Glutamatergic neuron (in vitro differentiated cells): ENCODE results near the gene SEC16B. TPM values are rescaled to one million over a fixed set of nuclear protein-coding genes. Genes with fewer than 3 reads are reported as not detected.

Experiments
- DNase-seq: peaks from one replicate; pipeline ENCODE4 v3.0.0; 2022
- H3K27ac Mint-ChIP-seq: one replicate; pipeline ENCODE4 v1.8.0; 2020; ENCODE audit warnings: mild to moderate bottlenecking, mixed read lengths, inconsistent platforms; ENCODE audit not compliant: unreplicated experiment
- H3K27me3 Mint-ChIP-seq: one replicate; pipeline ENCODE4 v1.8.0; 2020; ENCODE audit warnings: mild to moderate bottlenecking, moderate library complexity, mixed read lengths, inconsistent platforms; ENCODE audit not compliant: unreplicated experiment
- H3K36me3 Mint-ChIP-seq: one replicate; pipeline ENCODE4 v1.8.0; 2020; ENCODE audit warnings: mild to moderate bottlenecking, mixed read lengths, inconsistent platforms; ENCODE audit not compliant: unreplicated experiment
- H3K4me1 Mint-ChIP-seq: one replicate; pipeline ENCODE4 v1.8.0; 2020; ENCODE audit warnings: mild to moderate bottlenecking, low read depth, mixed read lengths, inconsistent platforms; ENCODE audit not compliant: unreplicated experiment
- H3K4me3 Mint-ChIP-seq: one replicate; pipeline ENCODE4 v1.8.0; 2020; ENCODE audit warnings: mild to moderate bottlenecking, mixed read lengths, inconsistent platforms; ENCODE audit not compliant: unreplicated experiment
- H3K9me3 Mint-ChIP-seq: one replicate; pipeline ENCODE4 v1.8.0; 2020; ENCODE audit warnings: mild to moderate bottlenecking, moderate library complexity, mixed read lengths, inconsistent platforms; ENCODE audit not compliant: unreplicated experiment
- total RNA-seq: library from RNA; stranded (reverse); fragmentation: NEBNext Ultra II Directional; extraction: Animal tissue kit (Norgen Biotek cat#: 25700); gene quantifications from one replicate; pipeline ENCODE4 v1.2.1, GENCODE V29; 2021; ENCODE audit not compliant: unreplicated experiment
- TF ChIP-seq, protein P1 (sequence below): fragments of 200-600 bp; sonication (generic); IDR thresholded peaks from one replicate; pipeline ENCODE4 v1.5.0; 2021; ENCODE audit not compliant: partially characterized antibody, unreplicated experiment

The SEC16B gene
- total RNA-seq, 1 donor from 2014 or later, result 0.93 TPM

DNA sequence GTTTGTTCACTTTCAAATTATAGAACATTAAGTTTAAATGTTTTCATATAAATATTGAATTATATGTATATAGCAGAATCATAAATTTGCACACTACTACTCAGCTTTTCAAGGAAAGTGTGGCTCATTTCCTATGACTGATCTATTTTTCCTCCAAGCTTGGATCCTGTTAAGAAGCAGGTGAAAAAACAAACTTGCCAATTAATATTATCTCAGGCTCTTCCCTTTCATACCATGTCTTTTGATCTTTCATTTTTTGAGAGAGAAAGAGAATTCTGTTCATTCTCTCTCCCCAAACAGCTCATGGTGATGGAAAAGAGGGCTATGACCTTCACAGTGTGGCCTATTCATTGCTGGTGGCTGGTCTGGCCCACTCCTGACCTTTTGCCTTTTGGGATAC, 43.7 kb downstream of the SEC16B start:
- Mint-ChIP-seq H3K4me1 (peaks cover 6% of the 10 kb centered on the region), H3K27me3 (no peaks in the 10 kb centered on the region), H3K36me3 (no peaks in the 10 kb centered on the region), H3K4me3 (no peak overlapping the region), H3K27ac (no peak overlapping the region), H3K9me3 (no peaks in the 10 kb centered on the region)
- DNase-seq, result no peak
- TF ChIP-seq, protein P1, sequence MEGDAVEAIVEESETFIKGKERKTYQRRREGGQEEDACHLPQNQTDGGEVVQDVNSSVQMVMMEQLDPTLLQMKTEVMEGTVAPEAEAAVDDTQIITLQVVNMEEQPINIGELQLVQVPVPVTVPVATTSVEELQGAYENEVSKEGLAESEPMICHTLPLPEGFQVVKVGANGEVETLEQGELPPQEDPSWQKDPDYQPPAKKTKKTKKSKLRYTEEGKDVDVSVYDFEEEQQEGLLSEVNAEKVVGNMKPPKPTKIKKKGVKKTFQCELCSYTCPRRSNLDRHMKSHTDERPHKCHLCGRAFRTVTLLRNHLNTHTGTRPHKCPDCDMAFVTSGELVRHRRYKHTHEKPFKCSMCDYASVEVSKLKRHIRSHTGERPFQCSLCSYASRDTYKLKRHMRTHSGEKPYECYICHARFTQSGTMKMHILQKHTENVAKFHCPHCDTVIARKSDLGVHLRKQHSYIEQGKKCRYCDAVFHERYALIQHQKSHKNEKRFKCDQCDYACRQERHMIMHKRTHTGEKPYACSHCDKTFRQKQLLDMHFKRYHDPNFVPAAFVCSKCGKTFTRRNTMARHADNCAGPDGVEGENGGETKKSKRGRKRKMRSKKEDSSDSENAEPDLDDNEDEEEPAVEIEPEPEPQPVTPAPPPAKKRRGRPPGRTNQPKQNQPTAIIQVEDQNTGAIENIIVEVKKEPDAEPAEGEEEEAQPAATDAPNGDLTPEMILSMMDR, result no peak

GRCh38 chr1:177925006-177925405, 44.9 kb downstream of the SEC16B start:
- peaks cover 6% of the 10 kb centered on the region for H3K4me1 Mint-ChIP-seq
- H3K4me3 Mint-ChIP-seq, result no peak overlapping the region
- H3K36me3 Mint-ChIP-seq, result no peaks in the 10 kb centered on the region
- H3K27ac Mint-ChIP-seq, result no peak overlapping the region
- no peaks in the 10 kb centered on the region for H3K9me3 Mint-ChIP-seq
- TF ChIP-seq, protein P1, result no peak
- no peaks in the 10 kb centered on the region for H3K27me3 Mint-ChIP-seq
- no peak for DNase-seq

GRCh38 chr1:177923441-177923840, 46.4 kb downstream of the SEC16B start:
- Mint-ChIP-seq H3K4me3 (no peak overlapping the region), H3K27me3 (peaks cover 3% of the 10 kb centered on the region), H3K27ac (no peak overlapping the region), H3K9me3 (no peaks in the 10 kb centered on the region), H3K4me1 (peaks cover 6% of the 10 kb centered on the region), H3K36me3 (no peaks in the 10 kb centered on the region)
- TF ChIP-seq, protein P1, result no peak
- DNase-seq, result no peak

GRCh38 chr1:177922209-177922608, 47.6 kb downstream of the SEC16B start:
- peaks cover 6% of the 10 kb centered on the region for H3K4me1 Mint-ChIP-seq
- no peak for DNase-seq
- peaks cover 3% of the 10 kb centered on the region for H3K27me3 Mint-ChIP-seq
- H3K27ac Mint-ChIP-seq, result no peak overlapping the region
- H3K4me3 Mint-ChIP-seq, result no peak overlapping the region
- TF ChIP-seq, protein P1, result no peak
- H3K9me3 Mint-ChIP-seq, result no peaks in the 10 kb centered on the region
- no peaks in the 10 kb centered on the region for H3K36me3 Mint-ChIP-seq

DNA sequence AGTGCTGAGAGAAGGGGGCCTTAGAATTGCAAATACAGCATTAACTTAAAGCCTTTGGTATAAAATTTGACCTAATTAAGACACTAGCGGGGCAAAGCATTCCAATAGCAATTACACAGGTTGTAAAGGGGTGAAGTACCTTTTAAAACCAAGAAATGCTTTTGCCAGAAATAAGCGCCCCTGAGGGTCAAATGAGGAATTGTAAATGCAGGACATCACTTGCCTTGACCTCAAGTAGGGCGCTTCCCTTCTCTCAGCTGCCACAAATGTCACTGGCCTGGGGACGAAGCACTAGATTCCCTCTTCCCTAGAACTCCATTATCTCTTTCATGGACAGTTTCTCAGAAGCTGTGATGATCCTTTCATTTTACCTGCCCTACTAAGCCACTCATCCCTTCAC, 48.3 kb downstream of the SEC16B start:
- Mint-ChIP-seq H3K4me3 (no peak overlapping the region), H3K27ac (no peak overlapping the region), H3K27me3 (peaks cover 3% of the 10 kb centered on the region), H3K9me3 (no peaks in the 10 kb centered on the region), H3K4me1 (peaks cover under 1% of the 10 kb centered on the region), H3K36me3 (no peaks in the 10 kb centered on the region)
- no peak for DNase-seq
- TF ChIP-seq, protein P1, result no peak
